Upper lobe of left lung (tissue), 6 donors: Measurements from ENCODE around the gene TMEM92. TPM values are rescaled to one million over a fixed set of nuclear protein-coding genes. Genes with fewer than 3 reads are reported as not detected.

ENCODE experiments used
- ATAC-seq, 2 donors: fragments of 200-7000 bp; cut with Tn5 transposase; one replicate each; pipeline ENCODE4 v1.9.1; 2022; ENCODE audit warnings: mild to moderate bottlenecking in 2 of 2, moderate library complexity in 2 of 2; ENCODE audit not compliant: low FRiP score in 2 of 2
- DNase-seq, 2 donors: peaks; one replicate each; pipeline ENCODE4 v3.0.0-alpha.2; 2019 to 2020
- H3K27ac ChIP-seq, 4 donors: fragments of 200-600 bp; sonication (generic); one replicate each; pipeline ENCODE4 v1.5.1; 2016 to 2019
- H3K27me3 ChIP-seq, 4 donors: fragments of 200-600 bp; sonication (generic); one replicate each; pipeline ENCODE4 v1.5.1; 2017 to 2019
- H3K36me3 ChIP-seq, 4 donors: fragments of 200-600 bp; sonication (generic); one replicate each; pipeline ENCODE4 v1.5.1; 2016 to 2019
- H3K4me1 ChIP-seq, 4 donors: fragments of 200-600 bp; sonication (generic); one replicate each; pipeline ENCODE4 v1.5.1; 2018 to 2019
- H3K4me3 ChIP-seq, 4 donors: fragments of 200-600 bp; sonication (generic); one replicate each; pipeline ENCODE4 v1.5.1; 2017 to 2019; ENCODE audit warnings: mild to moderate bottlenecking in 2 of 4, moderate library complexity in 1 of 4
- H3K9me3 ChIP-seq, 4 donors: fragments of 200-600 bp; sonication (generic); one replicate each; pipeline ENCODE4 v1.5.1; 2018 to 2019
- CTCF ChIP-seq, 6 experiments: fragments of 450-650 bp in 4 of 6; fragments of 200-600 bp in 2 of 6; sonication (generic) in 2 of 6; IDR thresholded peaks; one replicate each; pipeline ENCODE4 v1.5.1; 2016 to 2019; ENCODE audit warnings: antibody characterized with exemption in 6 of 6
- EP300 ChIP-seq, 4 donors: sonication (generic); formaldehyde crosslinking; IDR thresholded peaks; one replicate each; pipeline ENCODE4 v1.5.1; 2017; ENCODE audit warnings: antibody characterized with exemption in 4 of 4, control low read depth in 2 of 4
- POLR2A ChIP-seq, 4 donors: fragments of 450-650 bp; IDR thresholded peaks; one replicate each; pipeline ENCODE4 v1.5.1; 2016 to 2017; ENCODE audit warnings: antibody characterized with exemption in 4 of 4, mild to moderate bottlenecking in 2 of 4
- POLR2AphosphoS5 ChIP-seq, 2 donors: sonication (generic); formaldehyde crosslinking; IDR thresholded peaks; one replicate each; pipeline ENCODE4 v1.5.1; 2017; ENCODE audit warnings: antibody characterized with exemption in 2 of 2
- WGBS, 2 donors: methylation state at CpG; one replicate each; pipeline ENCODE4 v1.1.5; 2017 to 2018; 5-methylcytosine and 5-hydroxymethylcytosine counted together
- total RNA-seq, 6 donors: library from RNA; depleted of rRNA in 4 of 6; stranded (reverse); fragments of >200 nt in 4 of 6; gene quantifications; one replicate each; pipeline versions ENCODE4 v1.1.0 to v1.2.1, GENCODE V29; 2016 to 2021
- donor health status: DM: no; HTN: no; CAD: no; lungs with moderate emphysema.
- donor health status: DM: no; HTN: yes; CAD: no; lungs with severe emphysema.

Gene TMEM92
- total RNA-seq, 6 donors from 2014 or later = 1.3 to 15.7 (median 3.8) TPM

- H3K9me3 ChIP-seq = no peaks in the 10 kb centered on the region
- no peak for DNase-seq
- H3K4me3 ChIP-seq = no peak overlapping the region
- 82 to 83% methylated on average over 10 of the region's 10 CpGs for WGBS, 2 donors
- H3K27ac ChIP-seq = no peak overlapping the region
- H3K36me3 ChIP-seq = no peaks in the 10 kb centered on the region
- ATAC-seq = no peak
- H3K27me3 ChIP-seq = no peaks in the 10 kb centered on the region
- no peak for TF ChIP-seq CTCF (IDR thresholded peaks at IDR 0.05)
- TF ChIP-seq POLR2A (IDR thresholded peaks at IDR 0.05) = no peak
- no peaks in the 10 kb centered on the region for H3K4me1 ChIP-seq
Observed at GRCh38 chr17:50318501-50319285, 44.4 kb downstream of the TMEM92 start.

- Histone ChIP-seq H3K27me3 (no peaks in the 10 kb centered on the region), H3K9me3 (no peaks in the 10 kb centered on the region), H3K27ac (no peak overlapping the region), H3K4me3 (no peak overlapping the region), H3K4me1 (no peaks in the 10 kb centered on the region), H3K36me3 (no peaks in the 10 kb centered on the region)
- DNase-seq = no peak
- WGBS, 2 donors = 83 to 84% methylated on average over 12 of the region's 12 CpGs
- TF ChIP-seq POLR2AphosphoS5 (IDR thresholded peaks at IDR 0.05) (no peak), POLR2A (IDR thresholded peaks at IDR 0.05) (no peak), EP300 (IDR thresholded peaks at IDR 0.05) (no peak)
- ATAC-seq = no peak
Observed at GRCh38 chr17:50319306-50320004, 45.2 kb downstream of the TMEM92 start.

GRCh38 chr17:50322271-50322670 is 48.0 kb downstream of the TMEM92 start:
- Histone ChIP-seq H3K36me3 (no peaks in the 10 kb centered on the region), H3K4me3 (no peak overlapping the region), H3K9me3 (no peaks in the 10 kb centered on the region), H3K27ac (no peak overlapping the region), H3K4me1 (no peaks in the 10 kb centered on the region), H3K27me3 (no peaks in the 10 kb centered on the region)
- no peak for DNase-seq
- no peak for TF ChIP-seq POLR2A (IDR thresholded peaks at IDR 0.05)
- TF ChIP-seq POLR2AphosphoS5 (IDR thresholded peaks at IDR 0.05) = no peak
- no peak for TF ChIP-seq EP300 (IDR thresholded peaks at IDR 0.05)
- no peak for TF ChIP-seq CTCF (IDR thresholded peaks at IDR 0.05)
- no peak for ATAC-seq
- 77 to 79% methylated on average over 7 of the region's 7 CpGs for WGBS, 2 donors

GRCh38 chr17:50323060-50323459 is 48.8 kb downstream of the TMEM92 start:
- no peaks in the 10 kb centered on the region for H3K4me1 ChIP-seq
- no peak overlapping the region for H3K4me3 ChIP-seq
- H3K36me3 ChIP-seq = no peaks in the 10 kb centered on the region
- H3K27ac ChIP-seq = no peak overlapping the region
- H3K27me3 ChIP-seq = no peaks in the 10 kb centered on the region
- no peak for DNase-seq
- WGBS, 2 donors = 58 to 62% methylated on average over 5 of the region's 5 CpGs
- no peak for ATAC-seq
- no peaks in the 10 kb centered on the region for H3K9me3 ChIP-seq
- TF ChIP-seq POLR2A (IDR thresholded peaks at IDR 0.05) = no peak
- no peak for TF ChIP-seq POLR2AphosphoS5 (IDR thresholded peaks at IDR 0.05)
- no peak for TF ChIP-seq EP300 (IDR thresholded peaks at IDR 0.05)
- no peak for TF ChIP-seq CTCF (IDR thresholded peaks at IDR 0.05)

- DNase-seq = no peak
- Histone ChIP-seq H3K27me3 (no peaks in the 10 kb centered on the region), H3K9me3 (no peaks in the 10 kb centered on the region), H3K27ac (no peak overlapping the region), H3K4me1 (no peaks in the 10 kb centered on the region), H3K36me3 (no peaks in the 10 kb centered on the region), H3K4me3 (no peak overlapping the region)
- 59 to 71% methylated on average over 3 to 4 of the region's 4 CpGs for WGBS, 2 donors
- TF ChIP-seq POLR2A (IDR thresholded peaks at IDR 0.05) (no peak), POLR2AphosphoS5 (IDR thresholded peaks at IDR 0.05) (no peak), CTCF (IDR thresholded peaks at IDR 0.05) (no peak), EP300 (IDR thresholded peaks at IDR 0.05) (no peak)
- ATAC-seq = no peak
Observed at GRCh38 chr17:50325906-50326305, 51.6 kb downstream of the TMEM92 start.
